GM12801 (cell line): ENCODE data around the gene IFI16.

ENCODE experiments used
- CTCF ChIP-seq: IDR thresholded peaks from one replicate; pipeline ENCODE4 v1.5.1; 2011; ENCODE audit warnings: control low read depth; ENCODE audit not compliant: insufficient read length; ENCODE audit errors: extremely low read depth

IFI16 gene

DNA sequence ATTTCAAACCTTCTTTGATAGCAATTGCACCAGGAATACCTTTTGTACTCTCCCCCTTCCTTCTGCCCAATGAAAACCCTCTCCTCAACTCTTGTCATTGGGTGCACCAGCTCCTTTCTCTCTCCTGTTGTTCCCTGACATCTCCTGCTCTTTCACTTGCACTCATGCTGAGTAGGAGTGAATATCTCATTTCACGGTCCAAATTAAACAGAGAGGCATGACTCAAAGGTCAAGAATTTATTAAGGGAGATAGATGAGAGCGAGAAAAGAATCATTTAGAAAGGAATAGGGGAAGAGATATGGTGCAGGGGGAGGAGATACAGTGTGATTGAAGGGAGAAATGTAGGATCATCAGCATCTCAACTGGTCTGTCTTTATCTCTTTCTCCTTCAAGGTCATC lies 44.7 kb downstream of the IFI16 start:
- no peak for TF ChIP-seq CTCF

GRCh38 chr1:159055181-159055641 lies 45.5 kb downstream of the IFI16 start:
- TF ChIP-seq CTCF: no peak

DNA sequence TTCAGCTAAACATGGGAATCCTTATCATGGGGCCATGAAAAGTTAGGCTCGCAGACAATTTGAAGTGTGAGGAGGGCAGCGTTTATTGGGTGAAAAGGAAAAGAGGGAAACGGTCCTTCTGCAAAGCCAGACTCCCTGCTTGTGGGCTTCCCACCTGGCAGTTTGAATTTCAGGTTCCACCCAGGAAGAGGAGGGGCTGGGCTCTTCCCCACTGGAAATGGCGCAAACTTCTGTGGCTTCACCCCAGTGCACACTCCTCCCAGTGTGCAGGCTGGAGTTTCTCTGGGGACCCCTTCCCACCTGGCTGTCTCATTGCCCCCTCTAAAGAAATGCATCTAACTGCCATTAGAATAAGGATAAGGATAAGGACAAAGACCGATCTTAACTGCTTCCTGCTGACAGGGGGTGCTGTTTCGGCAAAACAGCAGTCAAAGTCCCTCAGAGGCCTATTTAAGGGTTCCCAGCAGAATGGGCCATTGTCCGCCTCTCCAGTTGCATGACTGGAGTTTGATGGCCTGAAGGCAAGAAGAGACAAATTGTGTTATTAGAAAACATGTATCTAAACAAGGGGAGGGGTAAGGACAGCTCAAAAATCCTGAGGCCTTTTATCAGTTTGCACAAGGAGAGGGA lies 46.5 kb downstream of the IFI16 start:
- TF ChIP-seq CTCF: no peak

- no peak for TF ChIP-seq CTCF
Measured at GRCh38 chr1:159058751-159059150, 49.0 kb downstream of the IFI16 start.

GRCh38 chr1:159065106-159065505 lies 55.4 kb downstream of the IFI16 start:
- TF ChIP-seq CTCF: no peak

GRCh38 chr1:159066108-159066507 lies 56.4 kb downstream of the IFI16 start:
- TF ChIP-seq CTCF: no peak

DNA sequence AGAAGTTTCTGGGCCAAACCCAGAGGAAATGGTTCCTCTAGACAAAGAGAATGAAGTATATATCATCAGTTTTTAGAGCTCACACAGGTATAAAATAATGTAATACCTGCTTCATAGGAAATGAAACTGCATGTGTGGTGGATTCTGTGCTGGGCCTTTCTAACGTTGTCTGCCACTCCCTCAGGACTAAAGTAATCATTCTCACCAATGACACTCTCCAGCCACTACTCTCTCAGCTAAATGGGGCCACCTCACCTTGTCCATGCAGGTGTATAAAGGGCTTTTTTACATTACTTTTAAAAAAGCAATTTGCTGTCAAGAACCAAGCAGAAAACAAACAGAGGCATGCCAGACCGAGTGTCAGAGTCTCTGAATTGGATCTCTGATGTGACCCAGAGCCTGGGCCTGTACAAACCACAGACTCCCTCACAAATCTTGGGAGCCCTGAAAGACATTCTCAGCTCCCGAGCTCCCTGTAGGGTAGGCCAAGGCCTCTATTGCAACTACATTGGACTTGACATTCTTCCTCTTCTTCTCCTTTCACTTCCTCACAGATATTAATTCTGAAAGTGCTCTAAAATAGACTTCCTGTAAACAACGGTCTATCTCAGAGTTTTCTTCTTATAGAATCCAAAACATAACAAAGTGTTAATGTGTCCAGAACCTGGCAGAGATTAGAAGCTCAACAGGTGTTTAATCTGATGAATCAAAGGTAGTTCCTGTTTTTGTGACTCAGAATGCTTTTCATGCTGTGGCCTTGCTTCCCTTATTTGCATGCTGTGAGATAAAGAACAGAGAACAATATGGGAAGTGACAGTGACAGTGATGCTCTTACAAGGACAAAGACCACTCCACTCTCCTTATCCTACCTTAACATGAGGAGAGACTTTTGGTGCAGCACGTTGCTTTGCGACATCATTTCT lies 58.3 kb downstream of the IFI16 start:
- no peak for TF ChIP-seq CTCF
